ENCODE measurements around the gene NFIB. TPM values are rescaled to one million over a fixed set of nuclear protein-coding genes. Genes with fewer than 3 reads are reported as not detected.

The NFIB gene
- total RNA-seq, 1 experiment from 2014 or later = not detected

- DNase-seq (ENCODE audit: low spot score) = peak; percentile 64
- in situ Hi-C loops (cut with HindIII; ENCODE audit: low sequenced_read_pairs) = no loop called here
Observed at GRCh38 chr9:14323083-14323971, 9.4 kb upstream of the NFIB start.

- in situ Hi-C loops (cut with HindIII; ENCODE audit: low sequenced_read_pairs) = no loop called here
- peak; percentile 84 for DNase-seq (ENCODE audit: low spot score)
Observed at GRCh38 chr9:14322211-14323082, 8.5 kb upstream of the NFIB start.

GRCh38 chr9:14321517-14322130 lies 7.7 kb upstream of the NFIB start:
- in situ Hi-C loops (cut with HindIII; ENCODE audit: low sequenced_read_pairs) = no loop called here
- DNase-seq (ENCODE audit: low spot score) = peak; percentile 58

GRCh38 chr9:14320271-14321181 lies 6.6 kb upstream of the NFIB start:
- in situ Hi-C loops (cut with HindIII; ENCODE audit: low sequenced_read_pairs) = no loop called here
- peak; percentile 58 for DNase-seq (ENCODE audit: low spot score)

- DNase-seq (ENCODE audit: low spot score) = peak; percentile 55
- in situ Hi-C loops (cut with HindIII; ENCODE audit: low sequenced_read_pairs) = no loop called here
Observed at GRCh38 chr9:14318934-14319580, 5.1 kb upstream of the NFIB start.

- in situ Hi-C loops (cut with HindIII; ENCODE audit: low sequenced_read_pairs) = no loop called here
- no peak for DNase-seq (ENCODE audit: low spot score)
Observed at GRCh38 chr9:14318361-14318760, 4.4 kb upstream of the NFIB start.

- DNase-seq (ENCODE audit: low spot score) = peak; percentile 43
- in situ Hi-C loops (cut with HindIII; ENCODE audit: low sequenced_read_pairs) = no loop called here
Observed at GRCh38 chr9:14317667-14318320, 3.9 kb upstream of the NFIB start.

GRCh38 chr9:14316602-14317300 lies 2.8 kb upstream of the NFIB start:
- peak; percentile 71 for DNase-seq (ENCODE audit: low spot score)
- in situ Hi-C loops (cut with HindIII; ENCODE audit: low sequenced_read_pairs) = no loop called here

- in situ Hi-C loops (cut with HindIII; ENCODE audit: low sequenced_read_pairs) = no loop called here
- peak; percentile 59 for DNase-seq (ENCODE audit: low spot score)
Observed at GRCh38 chr9:14315875-14316601, 2.1 kb upstream of the NFIB start.

GRCh38 chr9:14314929-14315874 lies 1.3 kb upstream of the NFIB start:
- DNase-seq (ENCODE audit: low spot score) = peak; percentile 73
- in situ Hi-C loops (cut with HindIII; ENCODE audit: low sequenced_read_pairs) = no loop called here

GRCh38 chr9:14314424-14314928 lies 535 bp upstream of the NFIB start:
- DNase-seq (ENCODE audit: low spot score) = peak; percentile 92
- in situ Hi-C loops (cut with HindIII; ENCODE audit: low sequenced_read_pairs) = no loop called here

GRCh38 chr9:14313378-14313940 lies 482 bp downstream of the NFIB start:
- in situ Hi-C loops (cut with HindIII; ENCODE audit: low sequenced_read_pairs) = no loop called here
- peak; percentile 51 for DNase-seq (ENCODE audit: low spot score)

- in situ Hi-C loops (cut with HindIII; ENCODE audit: low sequenced_read_pairs) = no loop called here
- DNase-seq (ENCODE audit: low spot score) = peak; percentile 59
Observed at GRCh38 chr9:14312719-14313377, 1.1 kb downstream of the NFIB start.

- DNase-seq (ENCODE audit: low spot score) = no peak
- in situ Hi-C loops (cut with HindIII; ENCODE audit: low sequenced_read_pairs) = no loop called here
Observed at GRCh38 chr9:14311956-14312685, 1.8 kb downstream of the NFIB start.

Measured in G401 (cell line).